Peyer's patch (tissue), 4 donors: ENCODE results near the gene KLHDC7B. TPM values are rescaled to one million over a fixed set of nuclear protein-coding genes. Genes with fewer than 3 reads are reported as not detected.

Source experiments
- DNase-seq, 3 donors: peaks; one replicate each; pipeline ENCODE4 v3.0.0-alpha.2; 2017 to 2019
- H3K27ac ChIP-seq, 4 donors: fragments of 200-600 bp; sonication (generic); one replicate each; pipeline ENCODE4 v1.5.1; 2016 to 2019
- H3K27me3 ChIP-seq, 2 donors: fragments of 200-600 bp; sonication (generic); one replicate each; pipeline ENCODE4 v1.5.1; 2019
- H3K36me3 ChIP-seq, 3 donors: fragments of 200-600 bp; sonication (generic); one replicate each; pipeline ENCODE4 v1.5.1; 2016 to 2019
- H3K4me1 ChIP-seq, 4 donors: fragments of 200-600 bp; sonication (generic); one replicate each; pipeline ENCODE4 v1.5.1; 2016 to 2019
- H3K4me3 ChIP-seq, 4 donors: fragments of 200-600 bp; sonication (generic); 1 replicate in 3 of 4; 2 replicates in 1 of 4; pipeline ENCODE4 v1.5.1; 2016 to 2019; ENCODE audit warnings: mild to moderate bottlenecking in 1 of 4
- H3K9me3 ChIP-seq, 4 donors: fragments of 200-600 bp; sonication (generic); one replicate each; pipeline ENCODE4 v1.5.1; 2016 to 2019; ENCODE audit warnings: mild to moderate bottlenecking in 1 of 4
- CTCF ChIP-seq, 6 experiments: fragments of 450-650 bp in 4 of 6; fragments of 200-600 bp in 2 of 6; sonication (generic) in 1 of 6; IDR thresholded peaks; one replicate each; pipeline ENCODE4 v1.5.1; 2017 to 2019; ENCODE audit warnings: antibody characterized with exemption in 6 of 6, mild to moderate bottlenecking in 3 of 6, moderate library complexity in 1 of 6
- POLR2A ChIP-seq, 2 donors: fragments of 450-650 bp; IDR thresholded peaks; one replicate each; pipeline ENCODE4 v1.5.1; 2017; ENCODE audit warnings: antibody characterized with exemption in 2 of 2, mild to moderate bottlenecking in 2 of 2, moderate library complexity in 2 of 2
- total RNA-seq, 4 donors: library from RNA; depleted of rRNA; stranded (reverse); fragments of >200 nt; gene quantifications; one replicate each; pipeline ENCODE4 v1.1.0, GENCODE V29; 2016

The KLHDC7B gene
- total RNA-seq, 4 donors from 2014 or later: 1.1 TPM; not detected in 3

GRCh38 chr22:50575426-50575941 is 29.8 kb downstream of the KLHDC7B start:
- TF ChIP-seq CTCF (IDR thresholded peaks at IDR 0.05): no peak
- TF ChIP-seq POLR2A (IDR thresholded peaks at IDR 0.05): no peak
- H3K4me3 ChIP-seq: no peak overlapping the region
- no peaks in the 10 kb centered on the region for H3K9me3 ChIP-seq
- H3K27me3 ChIP-seq: no peaks in the 10 kb centered on the region
- DNase-seq: no peak
- no peak overlapping the region for H3K27ac ChIP-seq
- peaks cover 0 to 15% (median 0%) of the 10 kb centered on the region in 4 donors for H3K4me1 ChIP-seq
- H3K36me3 ChIP-seq: peaks cover 0 to 20% (median 0%) of the 10 kb centered on the region in 3 donors

GRCh38 chr22:50576070-50576469 is 30.4 kb downstream of the KLHDC7B start:
- H3K9me3 ChIP-seq: no peaks in the 10 kb centered on the region
- DNase-seq: peak in 1 of 3 donors; percentile 55
- H3K36me3 ChIP-seq: peaks cover 0 to 14% (median 0%) of the 10 kb centered on the region in 3 donors
- TF ChIP-seq CTCF (IDR thresholded peaks at IDR 0.05) (peak in 3 of 6 experiments; percentile 40 to 60 (median 53)), POLR2A (IDR thresholded peaks at IDR 0.05) (no peak)
- H3K27ac ChIP-seq: no peak overlapping the region
- H3K4me1 ChIP-seq: peaks cover 0 to 16% (median 0%) of the 10 kb centered on the region in 4 donors
- no peak overlapping the region for H3K4me3 ChIP-seq
- H3K27me3 ChIP-seq: no peaks in the 10 kb centered on the region

GRCh38 chr22:50576806-50577696 is 31.4 kb downstream of the KLHDC7B start:
- no peak for TF ChIP-seq POLR2A (IDR thresholded peaks at IDR 0.05)
- no peak for TF ChIP-seq CTCF (IDR thresholded peaks at IDR 0.05)
- peaks cover 0 to 6% (median 0%) of the 10 kb centered on the region in 3 donors for H3K36me3 ChIP-seq
- H3K27me3 ChIP-seq: no peaks in the 10 kb centered on the region
- H3K9me3 ChIP-seq: no peaks in the 10 kb centered on the region
- no peak overlapping the region for H3K4me3 ChIP-seq
- no peak overlapping the region for H3K27ac ChIP-seq
- peaks cover 0 to 26% (median 3%) of the 10 kb centered on the region in 4 donors for H3K4me1 ChIP-seq
- no peak for DNase-seq

DNA sequence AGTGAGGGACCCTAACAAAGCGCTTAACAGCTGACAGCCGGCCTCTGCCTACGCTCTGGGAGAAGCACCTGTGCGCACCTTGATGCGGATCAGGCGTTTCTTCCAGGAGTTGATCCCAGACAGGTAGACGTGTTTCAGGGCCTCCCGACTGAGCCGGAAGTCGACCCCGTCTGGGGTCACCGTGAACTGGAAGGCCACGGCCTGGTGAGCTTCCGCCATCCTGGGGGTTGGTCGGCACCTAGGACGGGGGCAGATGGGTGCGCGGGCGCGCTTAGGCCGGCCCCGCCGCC is 31.9 kb downstream of the KLHDC7B start:
- H3K36me3 ChIP-seq: no peaks in the 10 kb centered on the region
- peak overlapping the region in 1 of 4 donors; percentile 29 for H3K4me3 ChIP-seq
- TF ChIP-seq POLR2A (IDR thresholded peaks at IDR 0.05) (no peak), CTCF (IDR thresholded peaks at IDR 0.05) (no peak)
- H3K27me3 ChIP-seq: no peaks in the 10 kb centered on the region
- DNase-seq: peak in 1 of 3 donors; percentile 44
- H3K9me3 ChIP-seq: no peaks in the 10 kb centered on the region
- H3K27ac ChIP-seq: no peak overlapping the region
- H3K4me1 ChIP-seq: peaks cover 0 to 26% (median 3%) of the 10 kb centered on the region in 4 donors

DNA sequence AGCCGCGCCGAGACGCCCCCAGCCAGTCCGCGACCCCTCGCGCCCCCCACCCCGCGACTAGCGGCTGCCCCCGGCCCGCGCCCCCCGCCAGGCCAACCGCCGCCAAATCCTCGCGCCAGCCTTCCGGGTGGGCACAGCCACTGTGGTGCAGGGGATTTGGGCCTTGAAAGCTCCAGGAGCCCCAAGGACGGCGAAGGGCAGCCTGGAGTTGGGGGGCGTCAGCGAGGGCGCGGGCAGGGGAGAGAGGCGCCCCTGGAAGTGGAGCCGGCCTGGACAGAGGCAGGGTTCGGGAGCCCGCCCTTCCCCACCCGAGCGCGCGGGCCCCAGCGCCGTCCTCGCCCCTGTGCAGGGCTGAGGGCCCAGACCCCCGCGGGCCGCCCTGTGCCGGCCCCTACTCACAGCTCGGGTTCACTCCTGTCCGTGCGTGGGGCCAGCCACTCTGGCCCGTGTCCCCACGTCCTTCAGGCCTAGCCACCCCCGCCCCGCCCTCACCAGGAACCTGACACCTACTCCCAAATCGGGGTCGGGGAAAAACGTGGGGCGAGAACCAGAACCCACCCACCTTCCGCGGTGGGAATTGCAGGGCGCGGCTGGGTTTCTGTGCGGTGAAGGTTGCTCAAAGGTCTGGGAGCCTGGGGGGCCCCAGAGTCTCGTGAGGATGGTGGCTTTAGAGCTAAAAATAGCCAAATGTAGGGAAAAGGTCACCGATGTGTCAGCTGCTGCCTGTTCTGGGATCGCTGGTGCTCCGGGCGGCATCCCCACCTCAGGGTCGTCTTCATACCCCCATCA is 32.5 kb downstream of the KLHDC7B start, which contains the start of gene CPT1B:
CPT1B (minus strand) TSS at position 441 of the 789 bp plus-strand sequence. CDS start 512 bp downstream, outside the sequence.
- Histone ChIP-seq H3K27ac (peak within 1 kb of the TSS in 1 of 4 donors; percentile 52), H3K4me1 (peaks cover 0 to 26% (median 3%) of the 10 kb centered on the region in 4 donors), H3K36me3 (no peaks in the 10 kb centered on the region), H3K9me3 (no peaks in the 10 kb centered on the region), H3K27me3 (no peaks in the 10 kb centered on the region), H3K4me3 (peak within 1 kb of the TSS in 2 of 4 donors; percentile 29 to 30)
- TF ChIP-seq POLR2A (IDR thresholded peaks at IDR 0.05) (no peak), CTCF (IDR thresholded peaks at IDR 0.05) (no peak)
- peak in 2 of 3 donors; percentile 46 to 50 for DNase-seq
